Progenitor cell of endocrine pancreas (in vitro differentiated cells): ENCODE results near the gene CD63. TPM values are rescaled to one million over a fixed set of nuclear protein-coding genes. Genes with fewer than 3 reads are reported as not detected.

Source experiments
- DNase-seq: peaks from one replicate; pipeline ENCODE4 v3.0.0; 2021; ENCODE audit warnings: low spot score; ENCODE audit not compliant: unreplicated experiment
- H3K27ac Mint-ChIP-seq: 2 replicates; pipeline ENCODE4 v1.8.0; 2021; ENCODE audit warnings: mild to moderate bottlenecking, moderate library complexity, mixed read lengths
- H3K27me3 Mint-ChIP-seq: 2 replicates; pipeline ENCODE4 v1.8.0; 2021; ENCODE audit warnings: mixed read lengths
- H3K36me3 Mint-ChIP-seq: 2 replicates; pipeline ENCODE4 v1.8.0; 2022; ENCODE audit warnings: mixed read lengths; ENCODE audit not compliant: insufficient read depth
- H3K4me1 Mint-ChIP-seq: 2 replicates; pipeline ENCODE4 v1.8.0; 2021; ENCODE audit warnings: low read depth, mixed read lengths
- H3K4me3 Mint-ChIP-seq: 2 replicates; pipeline ENCODE4 v1.8.0; 2021; ENCODE audit warnings: low read depth, mild to moderate bottlenecking, moderate library complexity, mixed read lengths
- H3K9me3 Mint-ChIP-seq: 2 replicates; pipeline ENCODE4 v1.8.0; 2021; ENCODE audit warnings: low read depth, mixed read lengths
- CTCF ChIP-seq: fragments of 200-600 bp; sonication (generic); IDR thresholded peaks from one replicate; pipeline ENCODE4 v1.5.0; 2021; ENCODE audit warnings: antibody characterized with exemption, mild to moderate bottlenecking; ENCODE audit not compliant: unreplicated experiment
- total RNA-seq: library from RNA; stranded (reverse); gene quantifications from 2 replicates; pipeline ENCODE4 v1.2.1, GENCODE V29; 2021

The CD63 gene
- total RNA-seq, 1 donor from 2014 or later: 407 TPM

- no peak for DNase-seq
- no peaks in the 10 kb centered on the region for H3K36me3 Mint-ChIP-seq
- peaks cover 14% of the 10 kb centered on the region for H3K4me1 Mint-ChIP-seq
- H3K27me3 Mint-ChIP-seq: peaks cover 87% of the 10 kb centered on the region
- H3K9me3 Mint-ChIP-seq: no peaks in the 10 kb centered on the region
- TF ChIP-seq CTCF: no peak
- H3K27ac Mint-ChIP-seq: no peak overlapping the region
- H3K4me3 Mint-ChIP-seq: peak overlapping the region; percentile 73
Measured at GRCh38 chr12:55706568-55707218, 22.1 kb downstream of the CD63 start.

GRCh38 chr12:55705782-55706402 is 22.9 kb downstream of the CD63 start:
- peak overlapping the region; percentile 2 for H3K4me3 Mint-ChIP-seq
- H3K4me1 Mint-ChIP-seq: peaks cover 14% of the 10 kb centered on the region
- no peaks in the 10 kb centered on the region for H3K36me3 Mint-ChIP-seq
- DNase-seq: no peak
- no peaks in the 10 kb centered on the region for H3K9me3 Mint-ChIP-seq
- peak; percentile 40 for TF ChIP-seq CTCF
- H3K27ac Mint-ChIP-seq: no peak overlapping the region
- H3K27me3 Mint-ChIP-seq: peaks cover 92% of the 10 kb centered on the region

GRCh38 chr12:55704824-55705718 is 23.7 kb downstream of the CD63 start:
- peaks cover 14% of the 10 kb centered on the region for H3K4me1 Mint-ChIP-seq
- no peak for TF ChIP-seq CTCF
- H3K4me3 Mint-ChIP-seq: no peak overlapping the region
- no peaks in the 10 kb centered on the region for H3K9me3 Mint-ChIP-seq
- no peaks in the 10 kb centered on the region for H3K36me3 Mint-ChIP-seq
- peaks cover 85% of the 10 kb centered on the region for H3K27me3 Mint-ChIP-seq
- no peak for DNase-seq
- no peak overlapping the region for H3K27ac Mint-ChIP-seq

- peaks cover 79% of the 10 kb centered on the region for H3K27me3 Mint-ChIP-seq
- TF ChIP-seq CTCF: no peak
- DNase-seq: no peak
- peaks cover 14% of the 10 kb centered on the region for H3K4me1 Mint-ChIP-seq
- H3K4me3 Mint-ChIP-seq: no peak overlapping the region
- H3K27ac Mint-ChIP-seq: no peak overlapping the region
- no peaks in the 10 kb centered on the region for H3K36me3 Mint-ChIP-seq
- no peaks in the 10 kb centered on the region for H3K9me3 Mint-ChIP-seq
Measured at GRCh38 chr12:55703901-55704761, 24.7 kb downstream of the CD63 start.

GRCh38 chr12:55703288-55703687 is 25.5 kb downstream of the CD63 start:
- Mint-ChIP-seq H3K4me3 (no peak overlapping the region), H3K27me3 (peaks cover 73% of the 10 kb centered on the region), H3K4me1 (peaks cover 12% of the 10 kb centered on the region)

More at GRCh38 chr12:55703288-55703687, 25.5 kb downstream of the CD63 start:
- no peak overlapping the region for H3K27ac Mint-ChIP-seq
- H3K36me3 Mint-ChIP-seq: no peaks in the 10 kb centered on the region
- H3K9me3 Mint-ChIP-seq: no peaks in the 10 kb centered on the region
- TF ChIP-seq CTCF: no peak
- no peak for DNase-seq
